GM21526 (cell line): ENCODE data around the gene COL18A1.
"Not testable (repeated sequence)": the region's sequence is repeated elsewhere in the genome, so short reads cannot be mapped to it uniquely, and the experiment has no call there.

Source experiments
- ATAC-seq: cut with Tn5 transposase; IDR thresholded peaks from one replicate; pipeline ENCODE4 v1.9.1; 2021; ENCODE audit warnings: moderate library complexity; ENCODE audit not compliant: unreplicated experiment, low FRiP score

COL18A1 gene

GRCh38 chr21:45499201-45499750 is 94.3 kb downstream of the COL18A1 start:
- no peak for ATAC-seq

GRCh38 chr21:45499970-45500577 is 95.1 kb downstream of the COL18A1 start:
- no peak for ATAC-seq

- not testable (repeated sequence) for ATAC-seq
Observed at GRCh38 chr21:45501081-45502005, 96.4 kb downstream of the COL18A1 start.

DNA sequence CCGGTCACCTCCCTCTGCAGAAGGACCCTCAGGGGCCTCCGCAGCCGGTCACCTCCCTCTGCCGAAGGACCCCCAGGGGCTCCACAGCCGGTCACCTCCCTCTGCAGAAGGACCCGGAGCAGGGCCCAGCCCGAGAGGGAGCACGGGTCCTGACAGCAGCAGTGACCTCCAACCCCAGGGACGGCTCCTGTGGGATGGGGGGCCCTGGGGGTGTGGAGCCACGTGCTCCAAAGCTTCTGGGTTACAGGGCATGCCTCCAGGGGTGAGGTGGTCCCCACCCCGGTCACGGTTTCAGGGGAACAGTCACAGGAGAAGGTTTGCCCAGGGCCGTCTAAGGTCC is 97.0 kb downstream of the COL18A1 start:
- no peak for ATAC-seq

GRCh38 chr21:45502600-45502999 is 97.6 kb downstream of the COL18A1 start:
- no peak for ATAC-seq

- not testable (repeated sequence) for ATAC-seq
Observed at GRCh38 chr21:45503226-45503625, 98.3 kb downstream of the COL18A1 start.

DNA sequence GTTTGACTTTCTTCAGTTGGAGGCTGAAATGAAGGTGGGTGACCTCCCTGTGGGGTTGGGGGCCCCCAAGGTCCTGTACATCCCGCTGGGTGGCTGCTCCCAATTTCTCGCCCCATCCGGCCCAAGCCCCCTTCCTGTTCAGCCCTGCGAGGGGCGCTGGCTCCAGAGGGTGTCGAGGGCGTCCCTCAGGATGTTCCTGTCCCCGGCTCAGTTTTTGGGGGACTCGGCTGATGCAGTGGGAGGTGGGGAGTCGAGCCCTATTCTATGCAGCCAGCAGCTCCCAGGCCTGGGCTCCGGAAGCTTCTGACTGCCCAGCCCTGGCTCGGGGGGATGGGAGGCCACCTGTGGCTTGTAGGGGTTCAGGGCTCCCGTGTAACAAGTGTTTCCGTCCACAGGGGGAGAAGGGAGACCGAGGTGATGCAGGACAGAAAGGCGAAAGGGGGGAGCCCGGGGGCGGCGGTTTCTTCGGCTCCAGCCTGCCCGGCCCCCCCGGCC is 99.1 kb downstream of the COL18A1 start:
- ATAC-seq, result no peak

DNA sequence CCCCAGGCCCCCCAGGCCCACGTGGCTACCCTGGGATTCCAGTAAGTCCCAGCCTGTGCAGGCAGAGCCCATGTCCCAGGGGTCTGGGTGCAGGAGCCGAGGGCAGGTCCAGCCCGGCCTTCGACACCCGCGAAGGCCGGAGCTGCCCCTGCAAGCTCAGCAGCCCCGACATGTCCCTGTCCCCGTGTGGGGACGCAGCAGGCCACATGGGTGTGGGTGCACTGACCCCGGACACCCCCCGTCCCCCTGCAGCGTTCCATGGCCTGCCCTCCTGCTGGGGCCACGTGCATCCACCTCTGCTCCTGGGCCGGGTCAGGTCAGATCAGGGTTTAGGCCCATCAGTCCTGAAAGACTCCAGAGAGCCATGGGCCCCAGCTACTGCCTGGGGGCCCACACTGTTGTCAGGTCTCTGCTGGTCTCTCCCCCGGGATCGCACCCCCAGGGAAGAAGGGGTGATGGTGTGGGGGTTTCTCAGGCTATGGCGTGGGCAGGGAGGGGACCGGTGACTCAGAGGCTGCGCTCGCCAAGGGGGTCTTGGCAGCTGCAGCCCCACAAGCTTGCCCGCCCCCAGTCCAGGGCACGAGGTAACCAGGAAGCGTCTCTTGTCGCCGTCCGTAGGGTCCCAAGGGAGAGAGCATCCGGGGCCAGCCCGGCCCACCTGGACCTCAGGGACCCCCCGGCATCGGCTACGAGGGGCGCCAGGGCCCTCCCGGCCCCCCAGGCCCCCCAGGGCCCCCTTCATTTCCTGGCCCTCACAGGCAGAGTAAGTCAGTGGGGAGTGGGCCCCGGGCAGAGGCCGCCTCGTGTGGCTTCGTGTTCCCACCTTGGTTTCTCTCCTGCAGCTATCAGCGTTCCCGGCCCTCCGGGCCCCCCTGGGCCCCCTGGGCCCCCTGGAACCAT is 99.8 kb downstream of the COL18A1 start:
- ATAC-seq, result no peak

DNA sequence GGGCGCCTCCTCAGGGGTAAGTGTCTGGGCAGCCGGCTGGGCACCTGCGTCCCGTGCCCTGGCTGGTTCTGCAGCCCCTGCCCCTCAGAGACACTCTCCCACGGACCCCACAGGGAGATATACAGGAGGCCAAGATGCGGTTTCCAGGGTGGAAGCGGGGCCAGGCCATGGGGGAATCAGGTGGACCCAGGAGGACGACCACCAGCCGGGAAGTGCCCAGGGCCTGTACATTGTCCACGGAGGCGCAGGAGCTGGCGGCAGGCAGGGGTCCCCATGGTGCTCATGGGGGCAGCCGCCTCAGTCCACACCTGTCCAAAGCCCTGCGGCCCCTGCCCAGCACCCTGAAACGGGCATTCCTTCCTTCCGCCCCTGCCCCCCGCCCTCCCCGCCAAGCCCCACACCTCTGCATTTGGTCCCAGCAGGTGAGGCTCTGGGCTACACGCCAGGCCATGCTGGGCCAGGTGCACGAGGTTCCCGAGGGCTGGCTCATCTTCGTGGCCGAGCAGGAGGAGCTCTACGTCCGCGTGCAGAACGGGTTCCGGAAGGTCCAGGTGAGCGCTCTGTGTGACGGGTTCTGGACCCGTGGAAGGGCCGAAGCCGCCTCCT is 100.6 kb downstream of the COL18A1 start:
- no peak for ATAC-seq

DNA sequence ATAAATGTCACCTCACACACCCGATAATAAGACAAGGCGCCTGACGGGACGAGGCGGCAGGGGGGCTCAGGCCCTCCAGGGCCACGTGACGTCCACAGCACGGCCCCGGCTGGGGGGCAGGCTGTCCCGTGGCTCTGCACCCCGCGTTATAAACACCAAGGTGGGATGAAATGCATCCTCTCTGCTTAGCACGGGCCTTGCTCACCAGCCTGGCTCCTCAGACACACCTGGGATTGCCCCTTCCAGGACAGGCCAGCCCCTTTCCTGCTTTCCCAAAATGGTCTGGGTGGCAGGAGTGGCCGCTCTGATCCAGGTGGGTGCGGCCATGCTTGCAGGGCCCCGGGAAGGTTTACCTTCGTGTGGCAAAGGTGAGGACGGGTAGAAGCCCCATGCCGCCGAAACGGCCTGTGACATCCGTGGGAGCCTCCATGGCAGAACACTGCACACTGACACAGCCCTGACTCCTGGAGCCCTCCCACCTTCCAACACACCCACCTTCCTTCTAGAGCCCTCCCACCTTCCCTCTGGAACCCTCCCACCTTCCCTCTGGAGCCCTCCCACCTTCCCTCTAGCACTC is 101.4 kb downstream of the COL18A1 start:
- no peak for ATAC-seq

- ATAC-seq, result no peak
Observed at GRCh38 chr21:45506836-45507522, 102.0 kb downstream of the COL18A1 start.

- no peak for ATAC-seq
Observed at GRCh38 chr21:45507523-45507875, 102.5 kb downstream of the COL18A1 start.

- ATAC-seq, result no peak
Observed at GRCh38 chr21:45507888-45508508, 103.0 kb downstream of the COL18A1 start.

- no peak for ATAC-seq
Observed at GRCh38 chr21:45508607-45509565, 103.9 kb downstream of the COL18A1 start.

DNA sequence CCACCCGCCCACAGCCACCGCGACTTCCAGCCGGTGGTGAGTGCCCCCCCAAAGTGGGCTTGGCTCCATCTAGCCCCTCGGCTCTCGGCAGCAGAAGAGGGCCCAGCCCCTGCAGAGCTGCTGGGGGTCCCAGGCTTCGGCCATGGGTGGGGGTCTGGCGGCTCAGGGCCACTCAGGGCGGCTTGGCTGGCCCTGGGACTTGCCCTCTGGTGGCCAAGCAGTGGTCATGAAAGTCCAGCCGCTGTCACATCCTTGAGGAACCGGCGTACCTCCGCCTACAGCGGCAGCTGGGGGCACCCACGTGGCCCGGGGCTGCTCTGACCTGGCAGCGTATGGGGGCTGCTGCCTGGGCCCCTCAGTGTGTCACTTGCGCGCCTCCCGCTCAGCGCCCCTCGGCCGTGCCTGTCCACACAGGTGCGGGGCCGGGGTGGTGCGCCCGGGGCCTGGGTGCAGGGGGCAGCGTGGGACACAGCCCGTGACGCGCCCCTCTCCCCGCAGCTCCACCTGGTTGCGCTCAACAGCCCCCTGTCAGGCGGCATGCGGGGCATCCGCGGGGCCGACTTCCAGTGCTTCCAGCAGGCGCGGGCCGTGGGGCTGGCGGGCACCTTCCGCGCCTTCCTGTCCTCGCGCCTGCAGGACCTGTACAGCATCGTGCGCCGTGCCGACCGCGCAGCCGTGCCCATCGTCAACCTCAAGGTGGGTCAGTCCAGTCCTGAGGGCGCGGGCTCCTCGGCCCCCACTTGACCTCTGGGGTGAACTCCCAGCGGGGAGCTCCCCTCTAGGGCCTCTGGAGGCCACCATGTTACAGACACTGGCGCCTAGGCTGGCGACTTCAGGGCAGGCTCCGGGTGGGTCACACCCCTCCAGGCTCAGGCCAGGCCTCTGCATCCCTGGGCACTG is 104.9 kb downstream of the COL18A1 start:
- ATAC-seq, result no peak

GRCh38 chr21:45510466-45510955 is 105.5 kb downstream of the COL18A1 start:
- ATAC-seq, result no peak

GRCh38 chr21:45511007-45511406 is 106.0 kb downstream of the COL18A1 start:
- ATAC-seq, result no peak
